GM15510 (cell line): ENCODE data around the gene B3GNT3.
A peak's percentile ranks its signal among the peaks of the same experiment; 100 is the strongest.

Experiments
- POLR2A ChIP-seq: IDR thresholded peaks from 3 replicates; pipeline ENCODE4 v1.6.1; 2011; ENCODE audit warnings: borderline replicate concordance; ENCODE audit not compliant: insufficient read length; ENCODE audit errors: extremely low read depth

Gene B3GNT3

DNA sequence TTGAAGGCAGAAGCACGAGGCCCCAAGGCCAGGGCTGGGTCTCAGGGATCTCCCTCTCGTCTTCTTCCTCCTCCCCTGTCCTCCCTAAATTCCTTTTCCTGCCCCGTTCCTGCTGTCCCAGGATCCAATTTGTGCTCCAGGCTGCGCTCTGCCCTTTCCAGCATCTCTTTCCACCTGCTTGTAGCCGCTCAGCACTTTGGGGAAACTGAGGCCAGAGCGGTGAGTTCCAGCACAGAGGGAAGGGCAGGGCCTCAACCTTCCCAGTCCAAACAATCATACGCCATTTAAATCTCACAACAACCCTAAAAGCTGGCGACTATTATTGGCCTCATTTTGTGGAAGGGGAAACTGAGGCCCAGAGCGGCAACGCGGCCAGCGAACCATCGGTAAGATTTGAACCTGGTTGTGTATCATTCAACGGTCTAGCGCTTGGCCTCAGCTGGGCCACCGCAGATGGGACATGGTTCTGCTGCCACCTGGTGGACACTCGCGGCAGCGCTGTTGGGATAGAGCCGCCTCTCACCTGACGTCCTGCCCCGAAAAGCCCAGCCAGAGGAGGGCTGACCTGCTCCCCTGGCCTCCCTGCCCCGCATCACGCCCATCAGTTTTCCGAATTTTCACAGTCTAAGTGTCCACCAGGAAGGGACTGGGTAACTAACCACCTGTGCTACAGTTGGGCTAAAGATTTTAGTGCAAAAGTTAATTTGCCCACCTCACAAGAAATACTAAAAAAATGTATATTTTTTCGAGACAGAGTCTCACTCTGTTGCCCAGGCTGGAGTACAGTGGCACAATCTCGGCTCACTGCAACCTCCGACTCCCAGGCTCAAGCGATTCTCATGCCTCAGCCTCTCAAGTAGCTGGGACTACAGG lies 60.6 kb downstream of the B3GNT3 start:
- no peak for TF ChIP-seq POLR2A

DNA sequence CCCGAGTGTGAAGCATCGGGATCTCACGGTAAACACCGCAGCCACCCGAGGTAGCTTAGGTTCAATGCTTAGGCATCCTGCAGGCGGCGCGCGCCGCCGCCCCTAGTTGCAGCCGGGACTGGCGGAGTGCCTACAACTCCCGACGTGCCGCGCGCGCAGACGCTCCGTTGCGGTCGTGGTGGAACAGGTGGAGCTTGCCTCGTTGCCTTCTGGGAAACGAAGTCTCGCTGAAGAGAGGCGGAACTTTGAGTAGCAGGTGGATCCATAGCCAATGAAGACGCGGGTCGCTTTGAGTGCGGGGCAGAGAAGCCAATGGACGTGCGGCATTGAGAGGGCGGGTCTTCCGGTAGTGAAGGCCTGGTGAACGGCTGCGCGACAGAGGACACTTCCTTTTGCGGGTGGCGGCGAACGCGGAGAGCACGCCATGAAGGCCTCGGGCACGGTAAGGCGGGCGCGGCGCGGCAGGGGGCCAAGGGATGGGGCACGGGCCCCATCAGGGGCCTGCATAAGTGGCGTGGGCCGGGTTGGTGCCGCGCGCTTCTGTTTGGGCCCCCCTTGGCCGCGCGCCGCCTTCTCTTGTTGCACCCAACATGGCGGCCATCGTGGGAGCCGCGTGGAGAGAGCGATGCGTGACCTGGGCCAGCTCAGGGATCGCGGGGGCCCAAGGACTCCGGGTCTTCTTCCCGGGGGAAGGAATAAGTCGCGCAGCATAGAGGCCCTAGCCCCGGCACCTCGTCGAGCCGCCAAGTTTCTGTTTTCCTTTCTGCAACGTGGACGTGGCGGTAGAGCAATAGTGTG lies 64.8 kb downstream of the B3GNT3 start, which contains the start of gene RPL18A:
Gene RPL18A, plus strand, starts transcription at position 378 of the 798 bp plus-strand sequence. Its CDS starts 47 bp downstream, at position 425.
- peak; percentile 96 for TF ChIP-seq POLR2A

DNA sequence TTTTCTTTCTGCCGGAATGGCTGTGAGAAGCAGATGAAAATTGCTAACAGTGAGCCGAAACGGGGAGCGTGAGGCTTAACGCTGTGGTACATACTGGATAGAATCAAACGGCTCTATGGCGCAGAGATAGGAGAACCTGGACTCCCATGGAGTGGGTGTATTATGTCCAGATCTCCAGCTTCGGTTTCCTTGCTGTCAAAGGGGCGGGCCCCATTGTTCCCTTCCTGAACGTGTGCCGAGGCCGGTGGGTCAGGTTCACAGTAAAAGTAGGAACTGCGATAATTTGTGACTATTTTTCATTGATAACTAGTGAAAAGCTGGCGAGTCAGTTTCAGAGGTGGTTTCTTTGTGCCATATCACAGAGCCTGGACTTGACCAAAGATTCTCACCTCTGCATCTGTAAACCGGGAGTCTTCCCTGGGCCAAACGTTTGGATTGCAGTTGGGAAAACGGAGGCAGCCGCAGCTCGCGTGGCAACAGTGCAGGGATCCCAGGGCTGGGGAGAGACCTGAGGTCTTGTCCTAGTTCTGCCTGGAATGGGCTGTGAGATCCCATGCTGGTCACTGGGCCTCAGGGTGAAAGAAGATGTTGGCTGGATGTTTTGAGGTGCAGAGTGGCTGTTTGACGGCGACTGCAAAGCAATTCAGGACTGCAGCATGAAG lies 65.5 kb downstream of the B3GNT3 start:
- no peak for TF ChIP-seq POLR2A

DNA sequence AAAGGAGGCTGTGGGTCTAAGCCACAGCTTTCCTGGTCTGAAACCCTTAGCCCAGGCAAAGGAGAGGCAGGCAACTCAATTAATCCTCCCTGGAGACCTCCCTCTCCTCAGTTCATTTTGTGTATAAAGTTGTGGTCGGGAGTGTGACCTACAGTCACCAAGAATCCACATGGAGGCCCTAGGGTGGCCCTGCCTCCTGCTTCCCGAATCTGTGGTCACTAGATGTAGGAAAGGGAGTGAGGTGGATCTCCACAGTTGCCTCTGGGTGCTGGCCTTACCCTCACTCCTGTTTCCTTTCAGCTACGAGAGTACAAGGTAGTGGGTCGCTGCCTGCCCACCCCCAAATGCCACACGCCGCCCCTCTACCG lies 66.0 kb downstream of the B3GNT3 start:
- no peak for TF ChIP-seq POLR2A

DNA sequence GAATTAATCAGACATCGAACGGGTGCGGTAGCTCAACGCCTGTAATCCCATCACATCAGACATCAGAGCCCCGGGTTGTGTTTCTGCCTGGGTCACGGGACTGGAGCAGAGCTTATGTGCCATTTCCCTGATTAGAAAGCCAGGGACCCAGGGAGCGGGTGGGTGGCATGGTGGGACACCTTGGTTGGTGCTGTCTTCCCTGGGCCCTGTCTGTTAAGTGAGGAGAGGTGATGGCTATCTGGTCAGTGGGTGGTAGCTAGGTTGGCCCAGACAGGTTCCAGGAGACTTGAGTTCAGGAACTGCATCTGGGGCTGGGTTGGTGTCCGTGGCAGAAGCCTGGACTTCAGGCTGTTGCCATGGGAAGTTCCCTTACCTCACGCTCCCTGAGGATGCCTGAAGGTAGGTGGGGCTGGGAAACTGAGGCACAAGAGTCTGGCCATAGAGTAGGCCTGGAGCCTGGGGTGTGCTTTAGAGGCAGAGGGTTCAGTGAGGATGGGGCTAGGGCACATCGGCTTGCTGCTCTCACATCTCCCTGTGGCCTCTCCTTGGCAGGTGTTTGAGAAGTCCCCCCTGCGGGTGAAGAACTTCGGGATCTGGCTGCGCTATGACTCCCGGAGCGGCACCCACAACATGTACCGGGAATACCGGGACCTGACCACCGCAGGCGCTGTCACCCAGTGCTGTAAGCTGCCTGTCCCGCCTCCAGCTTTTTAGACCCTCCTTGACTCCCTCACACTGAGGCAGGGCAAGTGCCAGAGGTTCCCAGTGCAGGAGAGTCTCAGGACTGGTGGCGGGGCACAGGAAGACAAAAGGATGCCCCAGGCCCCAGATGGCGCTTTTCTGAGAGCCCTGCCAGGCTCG lies 66.8 kb downstream of the B3GNT3 start:
- TF ChIP-seq POLR2A, result no peak

DNA sequence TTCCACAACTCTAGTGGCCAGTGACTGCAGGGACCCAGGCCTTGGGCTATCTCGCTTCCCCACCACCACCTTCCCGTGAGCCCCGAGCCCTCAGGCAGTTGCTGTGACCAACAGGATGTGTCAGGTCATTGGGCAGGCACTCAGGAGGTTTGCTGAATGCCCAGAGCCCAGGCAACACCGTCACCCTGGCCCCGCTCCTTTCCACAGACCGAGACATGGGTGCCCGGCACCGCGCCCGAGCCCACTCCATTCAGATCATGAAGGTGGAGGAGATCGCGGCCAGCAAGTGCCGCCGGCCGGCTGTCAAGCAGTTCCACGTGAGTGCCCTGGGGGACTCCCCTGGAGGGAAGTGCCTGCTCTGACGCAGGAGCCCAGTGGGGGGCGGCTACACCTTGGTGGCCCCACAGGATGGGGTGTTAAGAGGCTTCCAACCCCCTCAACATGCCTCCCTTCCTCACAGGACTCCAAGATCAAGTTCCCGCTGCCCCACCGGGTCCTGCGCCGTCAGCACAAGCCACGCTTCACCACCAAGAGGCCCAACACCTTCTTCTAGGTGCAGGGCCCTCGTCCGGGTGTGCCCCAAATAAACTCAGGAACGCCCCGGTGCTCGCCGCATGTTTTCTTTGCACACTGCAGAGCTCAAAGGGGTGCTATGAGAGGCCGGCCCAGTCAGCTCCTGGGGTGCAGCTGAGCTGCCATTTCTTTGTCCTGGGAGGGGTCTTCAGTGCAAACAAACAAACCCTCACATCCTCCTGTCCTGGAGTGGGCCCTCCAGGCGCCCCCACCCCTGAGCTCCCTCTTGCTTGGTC lies 68.0 kb downstream of the B3GNT3 start:
- TF ChIP-seq POLR2A, result no peak
